ENCODE measurements around the gene FIGLA.
"Not testable (repeated sequence)": the region's sequence is repeated elsewhere in the genome, so short reads cannot be mapped to it uniquely, and the experiment has no call there.

The FIGLA gene

DNA sequence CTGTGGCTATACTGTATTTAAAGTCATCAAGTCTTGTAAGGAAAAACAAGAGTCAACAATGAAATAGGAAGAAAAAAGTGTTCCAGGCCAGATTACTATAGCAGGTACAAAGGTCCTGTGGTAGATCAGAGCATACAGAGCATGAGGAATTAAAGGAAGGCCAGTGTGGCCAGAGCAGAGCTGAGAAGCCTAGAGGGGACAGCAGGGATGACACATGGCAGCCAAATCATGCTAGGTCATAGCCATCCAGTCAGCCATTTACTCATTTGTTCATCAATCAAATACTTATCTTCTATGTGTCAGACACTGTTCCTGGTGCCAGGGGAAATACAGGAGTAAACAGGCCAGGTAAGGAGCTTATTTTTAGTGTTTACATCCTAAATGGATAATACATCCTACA, 46.8 kb downstream of the FIGLA start:
- FAIRE-seq: no peak

- no peak for FAIRE-seq
Measured at GRCh38 chr2:70743068-70743467, 47.4 kb downstream of the FIGLA start.

DNA sequence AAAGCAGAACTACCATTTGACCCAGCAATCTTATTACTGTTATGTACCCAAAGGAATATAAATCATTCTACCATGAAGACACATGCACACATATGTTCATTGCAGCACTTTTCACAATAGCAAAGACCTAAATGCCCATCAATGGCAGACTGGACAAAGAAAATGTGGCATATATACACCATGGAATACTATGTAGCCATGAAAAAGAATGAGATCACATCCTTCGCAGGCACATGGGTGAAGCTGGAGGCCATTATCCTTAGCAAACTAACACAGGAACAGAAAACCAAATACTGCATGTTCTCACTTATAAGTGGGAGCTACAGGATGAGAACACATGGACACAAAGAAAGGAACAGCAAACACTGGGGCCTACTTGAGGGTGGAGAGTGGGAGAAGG, 51.0 kb downstream of the FIGLA start:
- FAIRE-seq: not testable (repeated sequence)

- FAIRE-seq: no peak
Measured at GRCh38 chr2:70738159-70738558, 52.3 kb downstream of the FIGLA start.

GRCh38 chr2:70735071-70735470, 55.4 kb downstream of the FIGLA start:
- no peak for FAIRE-seq

DNA sequence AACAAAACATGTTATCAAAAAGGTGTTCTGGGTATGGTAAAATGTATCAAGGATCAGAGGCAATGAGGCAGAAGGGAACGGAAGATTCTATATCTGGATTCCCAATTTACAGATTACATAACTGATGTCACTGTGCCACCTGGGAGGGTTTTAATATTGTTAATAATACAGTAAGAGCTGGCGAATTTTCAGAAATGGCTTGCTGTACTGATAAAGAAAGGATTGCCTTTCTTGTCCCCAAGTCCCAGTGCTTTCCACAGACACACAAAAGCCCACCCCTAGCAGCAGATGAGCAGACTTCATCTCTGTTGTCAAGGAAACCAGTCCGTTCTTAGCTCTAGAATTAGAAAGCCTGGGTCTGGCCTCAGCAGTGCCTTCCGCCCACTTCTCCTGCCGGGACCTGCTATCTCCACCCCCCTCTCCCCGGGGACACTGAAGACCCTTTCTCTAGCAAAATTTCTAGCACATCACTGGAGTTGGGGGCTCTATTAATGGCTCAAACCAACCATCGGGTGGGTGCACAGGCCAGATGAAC, 56.7 kb downstream of the FIGLA start:
- FAIRE-seq: no peak

- no peak for FAIRE-seq
Measured at GRCh38 chr2:70732766-70733645, 57.4 kb downstream of the FIGLA start.

- no peak for FAIRE-seq
Measured at GRCh38 chr2:70730730-70731129, 59.7 kb downstream of the FIGLA start.

DNA sequence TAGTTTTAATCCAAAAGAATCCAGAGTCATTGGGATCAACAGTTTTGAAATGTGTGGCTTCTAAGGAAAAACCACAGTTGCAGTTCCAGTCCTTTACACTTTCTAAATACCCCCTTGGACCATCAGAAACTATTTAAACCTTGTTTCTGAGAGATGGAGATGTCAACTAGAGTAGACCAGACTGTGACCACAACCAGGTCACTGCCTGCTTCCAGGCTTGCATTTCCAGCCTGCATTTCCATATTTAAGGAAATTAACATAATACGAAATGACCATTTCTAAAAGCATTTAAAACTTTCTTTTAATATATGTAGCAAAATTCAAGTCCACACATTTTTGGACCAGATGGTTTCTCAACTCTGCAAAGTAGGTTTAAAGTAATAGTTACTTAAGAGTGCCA, 60.8 kb downstream of the FIGLA start:
- FAIRE-seq: no peak

DNA sequence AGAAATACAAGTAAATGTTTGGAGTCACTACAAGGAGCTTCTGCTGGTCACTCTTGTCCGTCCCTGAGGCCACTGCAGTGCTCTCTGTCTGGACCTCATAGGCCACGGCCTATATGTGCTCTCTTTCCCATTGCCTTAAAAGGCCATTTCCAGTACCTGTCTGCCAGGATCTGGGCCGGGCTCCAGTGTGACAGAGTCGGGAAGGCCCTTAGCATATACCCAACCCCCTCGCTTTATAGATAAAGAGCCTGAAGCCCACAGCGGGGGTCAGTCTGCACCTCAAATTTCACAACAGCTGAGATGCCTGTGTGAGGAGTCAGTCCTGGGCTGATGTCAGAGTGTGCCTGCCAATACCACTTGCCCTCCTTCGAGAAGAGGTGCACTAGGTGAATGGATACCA, 62.3 kb downstream of the FIGLA start:
- FAIRE-seq: no peak
